Stimulated activated CD8-positive, alpha-beta memory T cell treated with anti-CD3 and anti-CD28 coated beads, Interleukin-12 subunit alpha, Interleukin-12 subunit beta, amount 100 ng/mL, for 24 hours (primary cell): ENCODE results near the gene NCK2.
A peak's percentile ranks its signal among the peaks of the same experiment; 100 is the strongest.

Experiments
- DNase-seq: peaks from one replicate; pipeline ENCODE4 v3.0.0-alpha.2; 2020; ENCODE audit errors: extremely low read depth

NCK2 gene

DNA sequence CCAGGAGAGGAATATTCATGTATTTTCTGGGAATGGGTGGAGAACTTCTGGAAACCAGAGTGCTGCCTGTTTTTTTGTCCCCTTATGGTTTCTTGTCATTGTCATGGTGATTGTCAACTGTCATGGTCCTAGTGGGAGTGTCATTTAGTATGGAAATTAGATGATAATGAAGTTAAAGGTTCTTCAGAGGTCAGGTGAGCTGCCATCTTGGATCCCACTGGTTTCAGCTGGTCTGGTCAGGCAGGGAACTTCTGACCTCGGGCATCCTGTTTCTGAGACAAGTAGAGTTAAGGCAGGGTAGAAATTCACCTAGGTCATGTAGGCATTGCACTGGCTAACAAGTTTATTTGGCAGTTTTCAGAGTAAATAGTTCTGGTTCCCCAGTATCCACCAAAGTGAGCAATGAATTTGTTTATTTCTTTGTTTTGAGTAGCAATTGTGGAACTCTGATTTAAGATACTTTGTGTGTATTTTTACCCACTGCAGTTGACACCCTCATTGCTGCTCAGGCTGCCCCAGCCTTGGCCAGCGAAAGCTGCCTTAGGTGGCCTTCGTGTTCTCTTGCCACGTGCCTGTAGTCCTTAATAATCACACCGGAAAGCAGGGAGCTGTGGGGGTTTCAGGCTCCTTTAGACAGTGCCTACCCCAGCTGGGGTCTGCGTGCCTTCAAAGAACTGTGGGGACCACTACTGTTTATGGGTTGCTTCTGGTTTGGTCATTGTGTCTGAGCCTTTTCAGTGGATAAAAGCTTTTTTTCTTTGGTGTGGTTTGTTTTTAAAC, 48.7 kb downstream of the NCK2 start:
- DNase-seq = no peak

GRCh38 chr2:105794926-105795574, 50.3 kb downstream of the NCK2 start:
- no peak for DNase-seq

GRCh38 chr2:105795575-105795934, 50.8 kb downstream of the NCK2 start:
- no peak for DNase-seq

DNA sequence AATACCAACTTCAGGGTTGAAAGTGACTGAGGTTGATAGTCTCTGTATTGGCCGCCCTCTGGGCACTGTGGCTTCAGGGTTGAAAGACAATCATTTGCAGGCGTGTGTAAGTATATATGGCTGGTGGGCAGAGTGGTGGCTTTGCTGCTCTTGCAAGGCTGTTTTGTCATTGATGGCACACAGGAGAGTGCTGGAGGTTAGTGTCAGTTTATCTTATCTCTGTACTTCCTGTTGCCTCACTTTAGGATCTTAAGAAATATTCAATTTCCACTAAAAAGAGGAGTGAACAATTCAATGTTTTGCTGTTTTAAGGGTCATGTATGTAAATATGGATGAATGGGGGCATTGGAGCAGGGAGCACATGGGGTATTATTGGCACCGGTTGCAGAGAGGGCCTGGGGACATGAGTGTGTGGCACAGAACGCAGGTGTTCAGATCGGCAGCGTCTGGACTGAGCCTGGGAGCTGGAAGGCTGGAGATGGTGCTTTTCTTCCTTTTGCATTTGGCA, 51.5 kb downstream of the NCK2 start:
- no peak for DNase-seq

GRCh38 chr2:105796791-105797190, 52.1 kb downstream of the NCK2 start:
- no peak for DNase-seq

DNA sequence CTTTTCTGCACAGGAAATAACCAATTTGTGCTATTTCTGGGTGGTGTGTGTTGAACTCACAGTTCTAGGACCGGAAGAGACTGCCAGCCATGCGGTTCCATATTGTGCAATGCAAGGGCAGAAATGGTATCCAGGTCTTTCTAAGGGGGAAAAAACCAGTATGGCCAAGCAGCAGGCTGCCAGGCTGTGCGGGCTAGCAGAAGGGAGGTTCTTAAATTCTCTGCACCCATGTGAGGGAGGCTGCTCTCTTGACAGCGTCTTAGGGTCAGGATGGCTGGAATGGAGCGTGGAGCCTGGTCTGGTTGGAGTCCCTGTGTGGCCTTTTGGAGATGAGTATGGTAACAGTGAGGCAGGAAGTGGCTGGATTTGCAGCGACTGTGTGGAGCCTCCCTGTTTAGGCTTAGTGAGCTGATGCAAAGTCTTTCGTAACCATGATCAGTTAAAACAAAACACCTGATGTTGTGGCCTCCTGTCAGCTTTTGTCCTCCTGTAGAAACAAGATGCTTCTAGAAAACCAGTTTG, 52.6 kb downstream of the NCK2 start:
- DNase-seq = no peak

- no peak for DNase-seq
Observed at GRCh38 chr2:105798595-105798994, 53.9 kb downstream of the NCK2 start.

- DNase-seq = no peak
Observed at GRCh38 chr2:105800036-105800713, 55.5 kb downstream of the NCK2 start.

GRCh38 chr2:105800953-105801635, 56.4 kb downstream of the NCK2 start:
- no peak for DNase-seq

GRCh38 chr2:105801961-105802360, 57.2 kb downstream of the NCK2 start:
- DNase-seq = no peak

GRCh38 chr2:105802587-105802986, 57.9 kb downstream of the NCK2 start:
- peak; percentile 34 for DNase-seq

- no peak for DNase-seq
Observed at GRCh38 chr2:105803337-105803736, 58.6 kb downstream of the NCK2 start.

DNA sequence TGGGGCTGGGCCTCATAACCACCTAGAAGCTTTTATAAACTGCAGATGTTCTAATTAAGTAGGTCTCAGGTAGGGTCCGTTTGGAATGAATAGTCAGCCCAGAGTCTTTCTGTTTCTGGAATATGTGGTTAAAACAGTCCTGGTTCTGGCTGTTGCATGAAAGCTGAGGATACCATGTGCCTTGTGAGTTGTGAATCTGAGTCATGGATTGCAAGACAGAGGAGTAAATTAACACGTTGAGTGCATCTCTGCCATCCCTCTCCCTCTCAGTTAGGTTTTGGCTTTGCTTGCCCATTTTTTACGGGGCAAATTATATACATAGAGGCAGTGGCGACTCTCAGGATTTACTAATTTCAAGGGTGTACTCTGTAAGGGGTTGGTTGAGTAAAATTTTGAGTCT, 59.1 kb downstream of the NCK2 start:
- no peak for DNase-seq

DNA sequence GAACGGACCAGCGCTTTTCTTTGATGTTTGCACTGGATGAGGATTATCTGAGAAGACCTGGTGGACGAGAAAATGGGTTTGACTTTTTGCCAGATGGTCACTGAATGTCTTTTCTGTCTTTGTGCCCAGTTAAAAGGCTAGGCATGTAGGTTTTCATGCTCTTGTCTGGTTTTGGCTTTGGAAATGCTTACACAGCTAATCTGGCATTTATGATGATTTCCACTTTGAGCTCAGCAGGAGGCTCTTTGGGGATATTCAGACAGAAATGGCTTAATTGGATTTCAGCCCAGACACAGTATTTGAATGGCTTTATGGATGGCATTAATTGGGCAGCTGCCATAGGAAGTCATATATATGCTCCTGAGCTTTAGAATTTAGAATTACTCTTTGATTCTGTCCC, 59.6 kb downstream of the NCK2 start:
- no peak for DNase-seq

DNA sequence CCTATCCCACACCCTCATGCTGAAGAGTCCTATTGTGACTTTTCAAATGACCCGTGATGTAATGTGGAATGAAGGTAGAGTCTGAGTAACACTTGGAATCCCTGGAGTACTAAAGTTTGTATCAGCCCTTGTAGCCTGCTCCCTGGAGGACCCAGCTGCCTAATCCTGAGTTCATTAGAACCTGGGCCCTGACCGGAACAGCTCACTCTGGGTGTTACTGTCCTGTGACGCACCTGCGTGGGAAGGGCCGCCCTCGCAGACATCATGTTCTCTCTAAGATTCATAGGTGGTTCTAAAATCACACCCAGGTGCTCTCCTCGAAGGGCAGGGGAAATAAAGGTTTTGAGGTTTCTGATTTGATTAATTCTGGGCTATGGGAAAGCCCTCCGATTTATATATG, 62.3 kb downstream of the NCK2 start:
- DNase-seq = no peak

DNA sequence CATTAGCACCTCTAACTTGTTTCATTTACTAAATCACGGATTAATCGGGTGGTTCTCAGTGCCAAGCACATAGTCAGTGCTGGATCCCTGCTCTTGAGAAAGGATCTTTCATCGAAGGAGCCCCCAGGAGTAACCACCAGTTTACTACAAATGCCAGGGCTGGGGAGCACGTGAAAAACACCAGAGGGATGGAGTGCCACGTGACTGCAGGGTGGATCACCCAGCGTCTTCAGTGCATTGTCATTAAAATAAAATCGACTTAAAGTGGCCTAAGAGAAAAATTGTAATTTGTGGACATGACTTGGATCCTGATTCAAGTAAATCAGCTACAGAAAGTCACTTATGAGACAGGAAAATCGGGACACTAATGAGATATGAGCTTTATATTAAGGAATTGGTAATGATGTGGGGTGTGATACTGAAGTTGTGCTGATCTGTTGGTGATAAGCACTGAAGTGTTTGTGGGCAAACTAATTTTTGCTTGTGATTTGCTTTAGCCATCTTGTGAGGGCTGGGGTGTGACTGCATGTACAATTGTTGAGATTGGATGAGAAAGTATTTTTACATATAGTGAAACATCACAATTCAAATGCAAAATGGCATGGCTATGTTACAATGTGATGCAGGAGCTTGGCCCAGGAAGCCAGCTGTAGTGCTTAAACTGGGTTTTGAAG, 63.8 kb downstream of the NCK2 start:
- DNase-seq = no peak

DNA sequence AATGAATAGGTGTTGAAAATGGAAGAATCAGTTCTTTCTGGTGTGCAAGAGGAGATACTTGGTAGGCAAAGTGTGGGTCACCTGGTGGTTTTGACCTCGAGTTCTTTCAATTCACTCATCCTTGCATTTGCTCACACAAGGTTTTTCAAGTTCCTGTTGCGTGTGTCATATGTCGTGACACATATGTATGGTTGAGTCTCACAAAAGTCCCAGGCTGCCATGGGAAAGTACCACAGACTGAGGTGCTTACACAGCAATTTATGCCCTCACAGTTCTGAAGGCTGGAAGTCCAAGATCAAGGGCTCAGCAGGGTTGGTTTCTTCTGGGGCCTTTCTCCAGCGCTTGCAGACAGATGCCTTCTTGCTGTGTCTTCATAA, 64.4 kb downstream of the NCK2 start:
- no peak for DNase-seq

DNA sequence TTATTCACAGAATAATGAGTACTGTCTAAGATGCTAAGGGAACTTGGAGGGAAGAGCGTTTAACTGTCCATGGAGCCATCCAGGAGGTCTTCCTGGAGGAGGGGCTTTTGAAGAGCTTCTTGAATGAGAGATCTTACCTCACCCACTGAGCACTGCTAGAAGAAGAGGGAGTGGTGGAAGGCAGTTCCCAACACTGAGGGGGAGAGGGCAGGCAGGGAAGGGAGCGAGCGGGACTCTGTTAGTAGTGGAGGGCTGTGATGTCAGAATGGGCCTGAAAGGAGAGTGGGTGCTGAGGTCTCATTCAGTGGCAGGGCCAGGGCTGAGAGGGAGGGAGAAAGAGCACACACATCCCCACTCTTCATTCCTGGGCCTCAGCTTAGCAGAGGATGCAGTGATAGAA, 65.0 kb downstream of the NCK2 start:
- no peak for DNase-seq

DNA sequence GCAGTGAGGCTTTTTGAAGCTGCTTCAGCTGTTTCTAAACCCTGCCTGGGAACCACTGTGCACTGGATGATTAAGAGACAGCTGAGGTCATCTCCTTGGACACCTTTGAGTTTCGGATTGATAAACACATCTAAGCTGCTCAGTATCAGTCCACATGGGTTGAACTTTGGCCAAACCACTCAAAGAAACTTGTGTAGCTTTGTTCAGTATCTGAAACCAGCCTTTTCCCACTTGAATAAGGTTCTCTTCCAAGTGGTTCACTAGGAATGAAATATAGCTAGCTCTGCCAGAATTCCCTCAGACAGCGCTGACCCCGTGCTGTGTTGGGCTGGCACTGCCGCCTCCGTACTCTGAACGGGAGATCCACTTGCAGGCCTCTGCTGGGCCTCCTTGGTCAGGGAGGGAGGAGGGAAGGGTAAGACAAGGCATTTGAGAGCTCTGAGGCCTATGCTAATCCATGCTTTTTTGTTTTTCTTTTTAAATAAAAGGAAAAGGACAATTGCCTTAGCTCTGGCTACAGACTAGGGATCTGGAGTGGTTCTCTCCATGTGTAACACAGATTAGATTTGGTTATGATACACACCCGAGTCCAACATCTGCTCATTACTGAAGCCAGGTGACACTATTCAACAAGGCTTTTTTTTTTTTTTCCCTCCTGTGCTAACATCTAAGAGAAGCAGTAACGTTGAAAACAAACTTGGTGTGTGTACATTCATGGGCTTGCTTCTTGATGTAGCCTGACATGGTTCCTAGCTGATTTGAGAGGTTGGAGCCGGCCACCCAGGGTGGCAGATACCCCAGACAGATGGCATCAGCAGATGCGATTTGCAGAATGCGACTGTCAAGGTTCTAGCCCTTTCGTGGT, 67.7 kb downstream of the NCK2 start:
- DNase-seq = no peak

DNA sequence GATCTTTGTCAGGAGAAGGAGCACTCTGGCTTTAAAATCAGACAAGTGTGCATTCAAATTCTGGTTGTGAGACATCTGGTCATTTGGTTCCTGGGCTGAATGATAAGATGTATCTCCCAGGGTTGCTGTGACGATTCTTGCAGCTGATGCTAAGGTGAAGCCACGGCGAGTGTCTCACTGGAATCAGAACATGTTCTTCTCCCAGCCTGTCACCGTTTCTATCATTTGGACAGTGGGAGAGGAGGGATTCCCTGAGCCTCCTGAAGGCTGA, 68.3 kb downstream of the NCK2 start:
- no peak for DNase-seq

DNA sequence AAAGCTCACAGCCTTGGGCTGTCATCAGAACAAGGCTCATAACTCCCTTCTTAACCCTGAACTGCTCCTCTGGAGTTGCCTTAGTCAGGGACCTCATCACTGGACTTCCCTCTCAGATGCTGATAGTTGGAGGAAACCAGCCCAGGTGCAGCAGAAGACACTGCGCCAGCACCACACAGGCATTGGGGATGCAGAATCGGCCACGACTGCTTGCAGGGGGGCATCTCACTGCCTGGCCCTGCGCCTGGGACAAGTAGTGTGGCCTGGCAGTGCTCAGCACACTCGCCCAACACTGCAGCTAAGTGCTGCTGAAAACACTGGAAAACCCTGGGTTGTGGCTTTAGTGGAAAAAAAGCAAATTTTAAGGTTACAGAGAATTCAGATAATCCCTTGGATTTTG, 68.7 kb downstream of the NCK2 start:
- DNase-seq = no peak
